Lower leg skin (tissue), 3 donors: ENCODE measurements around the gene MED27.

Experiments used
- POLR2A ChIP-seq, 2 donors: fragments of 450-650 bp; IDR thresholded peaks; one replicate each; pipeline ENCODE4 v1.6.1; 2016 to 2017; ENCODE audit warnings: antibody characterized with exemption in 2 of 2, mild to moderate bottlenecking in 1 of 2, moderate library complexity in 1 of 2
- TF ChIP-seq, protein P1 (sequence below), 3 donors: fragments of 450-650 bp; IDR thresholded peaks; one replicate each; pipeline ENCODE4 v1.5.1; 2016; ENCODE audit warnings: antibody characterized with exemption in 3 of 3, mild to moderate bottlenecking in 3 of 3, moderate library complexity in 2 of 3

DNA sequence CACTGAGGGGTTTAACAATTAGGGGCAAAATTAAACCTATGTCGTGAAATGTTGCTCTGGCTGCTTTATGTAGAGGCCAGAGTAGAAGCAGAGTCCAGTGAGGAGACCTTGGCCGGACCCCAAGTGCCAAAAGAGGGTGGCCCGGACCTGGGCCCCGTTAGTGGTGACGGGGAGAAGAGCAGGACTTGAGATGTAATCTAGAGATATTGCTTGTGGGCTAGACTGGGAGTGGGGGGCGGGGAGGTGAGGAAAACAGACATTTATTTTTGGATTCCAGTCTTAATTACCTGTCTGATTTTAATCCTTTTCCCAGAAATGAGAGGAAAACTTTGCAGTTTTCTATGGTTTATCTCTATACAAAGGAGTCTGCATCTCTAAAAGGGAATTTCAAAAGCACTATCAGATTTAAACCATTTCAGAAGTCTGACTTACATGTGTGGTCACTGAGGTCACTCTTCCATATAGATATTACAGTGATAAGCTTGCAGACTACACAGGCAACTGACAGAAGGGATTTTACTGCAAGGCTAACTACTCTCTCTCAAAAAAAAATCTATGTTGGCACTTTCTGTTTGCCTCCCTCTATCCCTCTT, 108.1 kb downstream of the MED27 start:
- TF ChIP-seq, protein P1, sequence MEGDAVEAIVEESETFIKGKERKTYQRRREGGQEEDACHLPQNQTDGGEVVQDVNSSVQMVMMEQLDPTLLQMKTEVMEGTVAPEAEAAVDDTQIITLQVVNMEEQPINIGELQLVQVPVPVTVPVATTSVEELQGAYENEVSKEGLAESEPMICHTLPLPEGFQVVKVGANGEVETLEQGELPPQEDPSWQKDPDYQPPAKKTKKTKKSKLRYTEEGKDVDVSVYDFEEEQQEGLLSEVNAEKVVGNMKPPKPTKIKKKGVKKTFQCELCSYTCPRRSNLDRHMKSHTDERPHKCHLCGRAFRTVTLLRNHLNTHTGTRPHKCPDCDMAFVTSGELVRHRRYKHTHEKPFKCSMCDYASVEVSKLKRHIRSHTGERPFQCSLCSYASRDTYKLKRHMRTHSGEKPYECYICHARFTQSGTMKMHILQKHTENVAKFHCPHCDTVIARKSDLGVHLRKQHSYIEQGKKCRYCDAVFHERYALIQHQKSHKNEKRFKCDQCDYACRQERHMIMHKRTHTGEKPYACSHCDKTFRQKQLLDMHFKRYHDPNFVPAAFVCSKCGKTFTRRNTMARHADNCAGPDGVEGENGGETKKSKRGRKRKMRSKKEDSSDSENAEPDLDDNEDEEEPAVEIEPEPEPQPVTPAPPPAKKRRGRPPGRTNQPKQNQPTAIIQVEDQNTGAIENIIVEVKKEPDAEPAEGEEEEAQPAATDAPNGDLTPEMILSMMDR (IDR thresholded peaks at IDR 0.05): no peak
- TF ChIP-seq POLR2A (IDR thresholded peaks at IDR 0.05): no peak
